GM18951 (cell line): ENCODE results near the gene DNAAF9.
"Not testable (repeated sequence)": the region's sequence is repeated elsewhere in the genome, so short reads cannot be mapped to it uniquely, and the experiment has no call there.

Experiments used
- POLR2A ChIP-seq: IDR thresholded peaks from 4 replicates; pipeline ENCODE4 v1.6.1; 2011; ENCODE audit warnings: mild to moderate bottlenecking; ENCODE audit not compliant: insufficient read length, insufficient read depth; ENCODE audit errors: extremely low read depth
- in situ Hi-C: fragments of 300-500 bp; cut with MboI; formaldehyde crosslinking; loops from one replicate; pipeline ENCODE4 v1.12.0; 2022; ENCODE audit warnings: low sequenced_read_pairs, mixed read lengths, inconsistent platforms; ENCODE audit not compliant: unreplicated experiment

The DNAAF9 gene

DNA sequence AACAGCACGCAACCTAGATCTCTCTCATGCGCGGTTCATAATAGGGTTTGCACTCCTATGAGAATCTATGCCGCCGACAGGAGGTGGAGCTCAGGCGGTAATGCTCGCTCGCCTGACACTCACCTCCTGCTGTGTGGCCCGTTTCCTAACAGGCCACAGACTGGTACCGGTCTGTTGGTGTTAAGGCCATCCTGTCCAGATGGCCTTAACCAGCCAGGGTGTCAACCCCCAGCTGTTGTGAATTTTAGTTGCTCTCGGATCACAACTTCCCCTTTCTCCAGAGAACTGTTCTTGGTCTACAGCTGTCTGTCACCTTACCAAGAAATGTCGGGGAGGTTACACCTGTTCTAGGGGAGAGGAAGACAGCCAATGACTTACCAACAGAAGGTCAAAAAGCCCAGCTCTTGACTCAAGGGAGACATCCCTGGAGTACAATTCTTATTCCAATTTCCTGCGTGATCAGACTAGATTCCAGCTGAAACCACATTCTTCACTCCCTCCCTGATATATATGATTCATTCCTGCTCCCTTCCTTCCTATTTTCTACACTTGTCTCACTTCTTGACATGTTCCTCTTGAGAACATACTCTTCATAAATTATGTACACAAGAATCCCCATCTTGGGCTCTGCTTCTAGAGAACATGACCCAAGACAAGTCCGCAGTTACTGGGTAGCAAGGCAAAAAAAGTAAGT is 23.1 kb upstream of the DNAAF9 start:
- TF ChIP-seq POLR2A = no peak
- in situ Hi-C loops = no loop called here

DNA sequence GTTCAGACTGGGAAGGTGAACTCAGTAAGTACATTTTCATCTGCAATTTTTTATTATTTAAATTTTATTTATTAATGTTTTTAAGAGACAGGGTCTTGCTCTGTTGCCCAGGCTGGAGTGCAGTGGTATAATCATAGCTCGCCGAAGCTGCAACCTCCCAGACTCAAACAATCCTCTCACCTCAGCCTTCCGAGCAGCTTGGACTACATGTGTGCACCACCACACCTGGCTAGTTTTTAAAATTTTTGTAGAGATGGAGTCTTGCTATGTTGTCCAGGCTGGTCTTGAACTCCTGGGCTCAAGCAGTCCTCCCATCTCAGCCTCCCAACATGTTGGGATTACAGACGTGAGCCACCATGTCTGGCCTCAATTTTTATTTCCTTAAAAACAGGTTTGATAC is 19.3 kb upstream of the DNAAF9 start:
- in situ Hi-C loops = not testable (repeated sequence)

DNA sequence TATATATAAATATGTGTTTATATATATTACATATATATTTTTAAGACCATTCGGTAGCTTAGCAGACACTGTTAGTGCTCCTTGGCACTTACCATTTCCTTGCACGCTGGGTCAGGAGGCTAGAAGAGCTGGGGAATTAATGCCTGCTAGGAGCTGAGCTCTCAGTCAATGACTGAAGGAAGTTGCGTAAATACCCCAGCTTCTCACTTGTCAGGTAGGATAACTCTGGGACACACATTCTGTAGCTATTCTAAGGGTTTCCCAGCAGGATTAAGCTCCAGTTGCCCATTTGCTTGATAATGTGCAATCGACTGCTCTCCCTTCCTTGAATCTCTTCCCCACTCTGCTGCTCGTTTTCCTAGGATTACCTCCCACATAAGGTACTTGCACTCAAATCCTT is 15.7 kb upstream of the DNAAF9 start:
- in situ Hi-C loops = no loop called here
- no peak for TF ChIP-seq POLR2A

DNA sequence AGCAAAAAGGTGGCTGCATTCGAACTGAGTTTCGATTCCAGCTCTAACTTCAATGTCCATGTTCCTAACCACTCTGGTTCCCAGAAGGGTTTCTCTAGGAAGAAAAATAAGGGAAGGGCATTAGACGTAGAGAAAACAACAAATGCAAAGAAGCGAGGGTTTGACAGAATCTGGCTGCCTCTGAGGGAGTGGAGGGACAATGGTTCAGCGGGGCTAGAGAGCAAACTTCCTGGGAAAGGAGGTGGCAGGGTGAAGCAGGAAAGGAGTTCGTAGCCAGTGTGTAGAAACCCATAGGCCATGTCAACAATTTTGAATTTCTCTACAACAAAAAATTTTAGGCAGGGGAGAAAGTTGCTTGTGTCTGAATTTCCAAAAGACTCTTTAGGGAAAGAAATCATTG is 14.5 kb upstream of the DNAAF9 start:
- in situ Hi-C loops = no loop called here

DNA sequence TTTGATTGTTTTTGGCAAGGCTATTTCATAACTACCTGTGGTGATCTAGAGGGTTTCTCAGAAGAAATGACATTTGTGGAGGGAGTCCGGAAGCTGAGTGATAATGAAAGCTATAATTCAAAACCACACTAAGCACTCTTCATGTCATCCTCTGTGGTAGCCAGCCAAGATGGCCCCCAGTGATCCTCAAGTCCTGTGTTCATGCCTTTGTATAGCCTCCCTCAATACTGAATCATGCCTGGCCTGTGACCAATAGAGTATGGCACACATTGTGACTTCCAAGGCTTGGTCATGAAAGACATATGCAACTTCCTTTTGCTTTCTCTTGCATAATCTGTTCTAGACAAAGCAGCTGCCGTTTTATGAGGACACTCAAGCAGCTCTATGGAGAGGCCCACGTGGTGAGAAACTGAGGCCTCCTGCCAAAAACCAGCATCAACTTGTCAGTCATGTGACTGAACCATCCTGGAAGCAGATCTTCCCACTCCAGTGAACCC is 12.8 kb upstream of the DNAAF9 start:
- in situ Hi-C loops = no loop called here

More for the DNA sequence above, 14.5 kb upstream of the DNAAF9 start:
- TF ChIP-seq POLR2A = no peak

DNA sequence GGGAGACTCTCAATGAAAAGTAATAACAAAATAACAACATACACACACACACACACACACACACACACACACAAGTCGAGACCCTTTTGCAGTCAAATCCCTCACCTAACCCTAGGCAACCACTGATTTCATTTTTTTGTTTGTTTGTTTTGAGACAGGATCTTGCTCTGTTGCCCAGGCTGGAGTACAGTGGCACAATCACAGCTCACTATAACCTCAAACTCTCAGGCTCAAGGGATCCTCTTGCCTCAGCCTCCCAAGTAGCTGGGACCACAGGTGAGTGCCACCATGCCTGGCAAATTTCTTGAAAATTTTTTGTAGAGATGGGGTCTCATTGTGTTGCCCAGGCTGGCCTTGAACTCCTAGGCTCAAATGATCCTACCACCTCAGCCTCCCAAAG is 10.7 kb upstream of the DNAAF9 start:
- in situ Hi-C loops = not testable (repeated sequence)

More for the DNA sequence above, 12.8 kb upstream of the DNAAF9 start:
- no peak for TF ChIP-seq POLR2A

DNA sequence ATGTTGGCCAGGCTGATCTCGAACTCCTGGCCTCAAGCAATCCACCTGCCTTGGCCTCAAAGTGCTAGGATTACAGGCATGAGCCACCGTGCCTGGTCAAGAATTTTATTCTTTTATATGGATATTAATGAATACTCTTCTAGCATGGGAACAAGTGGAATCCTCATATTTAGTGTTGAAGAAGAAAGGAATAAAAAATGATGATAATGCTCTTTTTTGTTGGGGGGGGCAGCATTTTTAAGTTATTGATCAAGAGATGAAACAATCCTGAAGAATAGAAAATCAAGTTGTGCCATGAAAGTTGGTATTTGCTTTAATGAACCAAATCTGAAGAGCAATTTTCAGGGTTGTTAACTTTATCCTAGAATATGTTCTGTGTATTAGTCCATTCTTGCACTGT is 6.7 kb upstream of the DNAAF9 start:
- TF ChIP-seq POLR2A = no peak
- in situ Hi-C loops = no loop called here

DNA sequence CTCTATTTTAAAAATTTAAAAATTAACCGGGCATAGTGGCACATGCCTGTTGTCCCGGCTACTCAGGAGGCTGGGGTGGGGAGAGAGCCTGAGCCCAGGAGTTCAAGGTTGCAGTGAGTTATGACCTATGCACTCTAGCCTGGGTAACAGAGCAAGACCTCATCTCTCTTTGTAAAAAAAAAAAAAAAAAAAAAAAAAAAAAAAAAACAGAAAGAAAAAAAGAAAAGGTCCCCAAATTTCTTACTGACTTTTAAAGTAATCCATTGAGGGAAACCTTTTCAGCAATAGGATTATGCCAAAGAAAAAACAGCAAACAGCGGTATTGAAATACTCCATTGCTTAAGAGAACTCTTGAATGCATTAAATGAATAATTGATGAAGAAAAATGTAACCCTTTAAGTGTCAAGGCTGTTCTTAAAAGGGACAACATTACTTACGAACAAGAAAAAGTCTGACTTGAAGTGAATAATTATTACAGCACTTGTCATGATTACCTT is 6.0 kb upstream of the DNAAF9 start:
- in situ Hi-C loops = no loop called here
- TF ChIP-seq POLR2A = no peak

DNA sequence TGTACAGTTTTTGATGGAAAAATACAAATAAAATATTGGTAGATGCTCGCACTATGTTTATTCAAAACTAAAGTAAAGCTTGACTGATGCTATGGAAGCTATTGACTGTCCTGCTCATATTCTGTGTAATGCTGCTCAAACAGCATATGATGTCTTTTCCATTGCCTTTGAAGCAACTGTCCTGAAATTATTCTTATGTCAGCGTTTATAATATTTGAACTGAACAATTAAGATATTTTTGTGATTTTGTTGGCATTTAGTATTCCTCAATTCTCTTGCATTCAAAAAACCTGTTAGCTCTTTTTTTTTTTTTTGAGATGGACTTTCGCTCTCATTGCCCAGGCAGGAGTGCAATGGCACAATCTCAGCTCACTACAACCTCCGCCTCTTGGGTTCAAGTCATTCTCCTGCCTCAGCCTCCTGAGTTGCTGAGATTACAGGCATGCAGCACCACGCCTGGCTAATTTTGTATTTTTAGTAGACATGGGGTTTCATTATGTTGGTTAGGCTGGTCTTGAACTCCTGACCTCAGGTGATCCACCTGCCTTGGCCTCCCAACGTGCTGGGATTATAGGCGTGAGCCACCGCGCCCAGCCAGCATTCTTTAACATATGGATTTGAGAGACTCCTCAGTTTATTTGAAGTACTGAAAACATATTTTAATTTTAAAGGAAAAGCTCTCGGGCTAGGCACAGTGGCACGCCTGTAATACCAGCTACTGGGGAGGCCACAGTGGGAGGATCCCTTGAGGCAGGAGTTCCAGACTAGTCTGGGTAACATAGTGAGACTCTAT is 5.3 kb upstream of the DNAAF9 start:
- TF ChIP-seq POLR2A = no peak
- in situ Hi-C loops = no loop called here

DNA sequence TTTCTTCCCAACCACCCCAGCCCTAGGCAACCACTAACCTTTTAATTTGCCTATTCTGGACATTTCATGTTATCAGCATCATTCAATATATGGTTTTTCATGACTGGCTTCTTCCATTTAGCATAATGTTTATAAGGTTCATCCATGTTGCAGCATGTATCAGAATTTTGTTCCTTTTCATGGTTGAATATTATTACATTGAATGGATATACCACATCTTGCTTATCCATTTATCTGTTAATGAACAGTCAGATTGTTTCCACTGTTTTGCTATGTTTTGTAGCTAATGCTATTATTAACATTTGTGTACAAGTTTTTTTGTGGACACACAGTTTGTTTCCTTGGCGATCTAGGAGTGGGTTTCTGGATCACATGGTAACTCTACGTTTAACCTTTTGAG is 3.0 kb upstream of the DNAAF9 start:
- in situ Hi-C loops = no loop called here
- TF ChIP-seq POLR2A = no peak

DNA sequence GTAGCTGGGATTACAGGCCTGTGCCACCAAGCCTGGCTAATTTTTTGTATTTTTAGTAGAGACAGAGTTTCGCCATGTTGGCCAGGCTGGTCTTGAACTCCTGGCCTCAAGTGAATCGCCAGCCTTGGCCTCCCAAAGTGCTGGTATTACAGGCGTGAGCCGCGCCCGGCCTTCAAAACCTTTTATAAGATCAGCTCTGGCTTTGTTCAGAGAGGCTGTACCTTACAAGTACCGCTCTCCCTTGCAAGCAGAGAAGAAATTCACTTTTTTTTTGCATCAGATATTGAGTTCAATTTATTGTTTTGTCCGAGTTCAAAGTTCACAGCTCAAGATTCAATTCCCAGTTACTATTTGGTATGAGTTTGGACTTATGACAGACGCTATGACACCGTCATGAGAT is 1.9 kb upstream of the DNAAF9 start:
- in situ Hi-C loops = no loop called here
- TF ChIP-seq POLR2A = no peak

DNA sequence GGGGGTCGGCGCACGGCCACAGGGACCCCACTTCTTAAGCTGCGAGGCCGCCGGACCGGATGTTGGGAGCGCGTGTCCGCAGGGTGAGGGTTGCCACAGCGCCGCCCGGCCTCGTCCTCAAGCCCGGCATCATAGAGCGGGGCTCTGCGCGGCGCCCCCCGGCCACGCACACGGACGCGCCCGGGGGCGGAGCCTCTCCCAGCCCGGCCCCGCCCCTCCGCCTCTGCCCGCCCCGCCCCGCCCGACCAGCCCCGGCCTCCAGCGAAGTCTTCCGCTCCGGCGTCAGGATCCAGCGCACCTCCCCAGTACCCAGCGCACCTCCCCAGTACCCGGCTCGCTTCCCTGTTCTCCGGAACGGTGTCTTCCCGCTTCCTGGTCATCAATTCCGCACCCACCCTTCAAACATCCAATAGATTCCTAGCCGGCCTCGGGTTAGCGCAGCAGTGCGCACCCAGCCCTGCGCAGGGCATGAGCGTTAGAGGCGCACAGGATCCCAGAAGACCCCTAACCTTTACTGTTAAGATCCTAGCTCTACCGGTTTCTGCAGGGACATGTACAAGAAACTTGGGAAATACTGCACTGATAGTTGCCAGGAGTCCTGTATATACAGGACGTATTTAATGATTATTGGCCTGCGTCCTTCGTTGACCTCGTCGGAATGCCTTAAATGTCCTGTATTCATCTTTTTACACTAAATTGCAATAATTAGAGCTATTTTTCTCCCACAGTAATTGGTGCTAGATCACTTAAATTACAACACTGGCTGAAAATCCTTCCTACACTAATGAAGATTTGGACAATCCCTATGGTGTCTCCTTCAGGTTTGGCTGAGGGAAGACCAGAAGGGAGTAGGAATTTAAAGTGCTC is 535 bp upstream of the DNAAF9 start:
- TF ChIP-seq POLR2A = peak; percentile 45
- in situ Hi-C loops = no loop called here

DNA sequence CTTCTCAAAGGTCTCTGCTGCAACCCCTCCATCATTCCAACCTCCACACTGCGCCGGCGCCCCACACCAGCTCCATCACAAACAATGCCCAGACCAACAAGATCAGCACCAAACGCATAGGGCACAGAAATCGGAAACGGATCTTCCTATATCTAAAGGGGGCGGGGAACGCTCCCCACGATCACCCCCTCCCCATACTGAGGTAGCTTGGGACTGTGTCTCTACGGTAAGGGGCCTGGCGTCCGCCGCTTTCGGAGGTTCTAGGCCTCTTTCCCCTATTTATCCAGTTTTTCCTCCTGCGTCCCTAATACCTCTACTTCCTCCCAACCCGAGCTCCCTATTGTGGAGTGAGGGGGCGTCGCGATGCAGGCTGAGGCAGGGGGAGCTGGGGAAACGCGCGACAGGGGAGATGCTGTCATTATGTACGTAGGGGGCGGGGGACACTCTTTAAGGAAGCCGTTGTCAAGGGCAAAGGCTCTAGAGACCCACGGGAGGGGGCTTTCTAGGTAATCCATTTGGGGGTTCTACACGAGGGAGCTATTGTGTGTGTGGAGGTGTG is 909 bp downstream of the DNAAF9 start:
- no peak for TF ChIP-seq POLR2A
- in situ Hi-C loops = no loop called here
